Gastroesophageal sphincter (tissue), 4 donors: Measurements from ENCODE around the gene PARD3B. TPM values are rescaled to one million over a fixed set of nuclear protein-coding genes. Genes with fewer than 3 reads are reported as not detected.

Experiments used
- ATAC-seq: fragments of 150-250 bp; one replicate; pipeline ENCODE4 v1.9.1; 2016; ENCODE audit warnings: mild to moderate bottlenecking, moderate library complexity
- H3K27ac ChIP-seq, 4 donors: fragments of 200-600 bp; sonication (generic) in 3 of 4; 1 replicate in 3 of 4; 2 replicates in 1 of 4; pipeline ENCODE4 v1.5.1; 2016 to 2019
- H3K27me3 ChIP-seq: fragments of 200-600 bp; sonication (generic); one replicate; pipeline ENCODE4 v1.5.1; 2019
- H3K36me3 ChIP-seq, 2 donors: fragments of 200-600 bp; sonication (generic); one replicate each; pipeline ENCODE4 v1.5.1; 2019; ENCODE audit warnings: control low read depth in 1 of 2
- H3K4me1 ChIP-seq, 3 donors: fragments of 200-600 bp; sonication (generic); 1 replicate in 2 of 3; 2 replicates in 1 of 3; pipeline ENCODE4 v1.5.1; 2016 to 2019; ENCODE audit warnings: control low read depth in 2 of 3
- H3K4me3 ChIP-seq, 2 donors: fragments of 200-600 bp; sonication (generic); one replicate each; pipeline ENCODE4 v1.5.1; 2019; ENCODE audit warnings: mild to moderate bottlenecking in 1 of 2, moderate library complexity in 1 of 2
- H3K9me3 ChIP-seq, 3 donors: fragments of 200-600 bp; sonication (generic); one replicate each; pipeline ENCODE4 v1.5.1; 2017 to 2019; ENCODE audit warnings: control low read depth in 2 of 3
- EP300 ChIP-seq: sonication (generic); formaldehyde crosslinking; IDR thresholded peaks from one replicate; pipeline ENCODE4 v1.6.1; 2017; ENCODE audit warnings: antibody characterized with exemption, mild to moderate bottlenecking
- POLR2A ChIP-seq, 2 donors: fragments of 450-650 bp; IDR thresholded peaks; one replicate each; pipeline ENCODE4 v1.6.1; 2017; ENCODE audit warnings: antibody characterized with exemption in 2 of 2, mild to moderate bottlenecking in 2 of 2, moderate library complexity in 1 of 2
- POLR2AphosphoS5 ChIP-seq: sonication (generic); formaldehyde crosslinking; IDR thresholded peaks from one replicate; pipeline ENCODE4 v1.6.1; 2017; ENCODE audit warnings: antibody characterized with exemption
- WGBS, 2 donors: methylation state at CpG; one replicate each; pipeline ENCODE4 v1.1.5; 2018; ENCODE audit warnings: low coverage in 1 of 2; 5-methylcytosine and 5-hydroxymethylcytosine counted together
- total RNA-seq, 4 donors: library from RNA; depleted of rRNA; stranded (reverse); fragments of >200 nt; gene quantifications; one replicate each; pipeline ENCODE4 v1.1.0, GENCODE V29; 2016
- TF ChIP-seq, protein P1 (sequence below), 4 experiments: fragments of 200-600 bp in 2 of 4; fragments of 450-650 bp in 2 of 4; sonication (generic) in 1 of 4; IDR thresholded peaks; one replicate each; pipeline ENCODE4 v1.5.1; 2017 to 2019; ENCODE audit warnings: antibody characterized with exemption in 4 of 4, mild to moderate bottlenecking in 2 of 4, moderate library complexity in 2 of 4

The PARD3B gene
- total RNA-seq, 4 donors from 2014 or later, result 29.6 to 42.2 (median 41.0) TPM

DNA sequence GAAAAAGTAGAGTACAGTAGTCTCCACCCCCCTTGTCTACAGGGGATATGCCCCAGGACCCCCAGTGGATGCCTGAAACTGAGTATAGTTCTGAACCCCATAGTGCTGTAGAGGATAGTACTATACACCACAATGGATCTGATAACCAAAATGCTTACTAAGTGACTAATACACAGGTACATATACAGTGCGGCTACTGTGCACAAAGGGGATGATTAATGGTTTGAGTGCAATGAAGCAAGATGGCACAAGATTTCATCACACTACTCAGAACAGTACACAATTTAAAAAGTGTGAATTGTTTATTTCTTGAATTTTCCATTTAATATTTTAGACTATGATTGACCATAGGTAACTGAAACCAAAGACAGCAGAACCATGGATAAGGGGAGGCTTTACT lies 690.2 kb downstream of the PARD3B start:
- Histone ChIP-seq H3K4me3 (no peak overlapping the region), H3K27ac (no peak overlapping the region), H3K36me3 (peaks cover 0 to 12% of the 10 kb centered on the region in 2 donors), H3K4me1 (no peaks in the 10 kb centered on the region), H3K27me3 (no peaks in the 10 kb centered on the region), H3K9me3 (no peaks in the 10 kb centered on the region)
- 100% methylated on average over 1 of the region's 1 CpG; no CpG with 5 or more reads in 1 of the 2 donors for WGBS, 2 donors
- ATAC-seq, result peak; percentile 19
- no peak for TF ChIP-seq EP300
- no peak for TF ChIP-seq POLR2AphosphoS5
- TF ChIP-seq, protein P1, sequence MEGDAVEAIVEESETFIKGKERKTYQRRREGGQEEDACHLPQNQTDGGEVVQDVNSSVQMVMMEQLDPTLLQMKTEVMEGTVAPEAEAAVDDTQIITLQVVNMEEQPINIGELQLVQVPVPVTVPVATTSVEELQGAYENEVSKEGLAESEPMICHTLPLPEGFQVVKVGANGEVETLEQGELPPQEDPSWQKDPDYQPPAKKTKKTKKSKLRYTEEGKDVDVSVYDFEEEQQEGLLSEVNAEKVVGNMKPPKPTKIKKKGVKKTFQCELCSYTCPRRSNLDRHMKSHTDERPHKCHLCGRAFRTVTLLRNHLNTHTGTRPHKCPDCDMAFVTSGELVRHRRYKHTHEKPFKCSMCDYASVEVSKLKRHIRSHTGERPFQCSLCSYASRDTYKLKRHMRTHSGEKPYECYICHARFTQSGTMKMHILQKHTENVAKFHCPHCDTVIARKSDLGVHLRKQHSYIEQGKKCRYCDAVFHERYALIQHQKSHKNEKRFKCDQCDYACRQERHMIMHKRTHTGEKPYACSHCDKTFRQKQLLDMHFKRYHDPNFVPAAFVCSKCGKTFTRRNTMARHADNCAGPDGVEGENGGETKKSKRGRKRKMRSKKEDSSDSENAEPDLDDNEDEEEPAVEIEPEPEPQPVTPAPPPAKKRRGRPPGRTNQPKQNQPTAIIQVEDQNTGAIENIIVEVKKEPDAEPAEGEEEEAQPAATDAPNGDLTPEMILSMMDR (IDR thresholded peaks at IDR 0.05), result no peak
- no peak for TF ChIP-seq POLR2A (IDR thresholded peaks at IDR 0.05)

DNA sequence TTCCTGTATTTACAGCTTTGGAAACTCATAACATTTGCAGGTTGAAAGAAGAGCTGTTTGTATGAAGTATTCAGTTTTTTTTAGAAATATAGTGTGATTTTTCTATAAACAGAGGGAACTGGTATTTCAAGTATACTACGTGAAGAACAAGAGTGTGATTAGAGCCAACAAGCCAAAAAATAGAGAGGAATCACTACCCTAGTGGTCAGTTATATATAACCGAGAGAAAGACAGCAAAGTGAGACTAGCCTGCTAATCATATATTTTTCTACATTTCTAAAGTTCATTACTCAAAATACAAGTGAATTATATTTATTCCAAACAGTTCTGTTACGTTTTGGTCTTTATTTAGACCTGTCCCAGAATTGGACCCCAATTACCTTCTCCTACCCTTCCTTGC lies 692.2 kb downstream of the PARD3B start:
- H3K4me3 ChIP-seq, result no peak overlapping the region
- no peak overlapping the region for H3K27ac ChIP-seq
- H3K4me1 ChIP-seq, result no peaks in the 10 kb centered on the region
- no peak for TF ChIP-seq POLR2A (IDR thresholded peaks at IDR 0.05)
- no peak for TF ChIP-seq EP300
- TF ChIP-seq POLR2AphosphoS5, result no peak
- TF ChIP-seq, protein P1 (IDR thresholded peaks at IDR 0.05), result no peak
- no peaks in the 10 kb centered on the region for H3K27me3 ChIP-seq
- H3K9me3 ChIP-seq, result no peaks in the 10 kb centered on the region
- no peak for ATAC-seq
- 90 to 96% methylated on average over 3 of the region's 3 CpGs for WGBS, 2 donors
- H3K36me3 ChIP-seq, result no peaks in the 10 kb centered on the region

DNA sequence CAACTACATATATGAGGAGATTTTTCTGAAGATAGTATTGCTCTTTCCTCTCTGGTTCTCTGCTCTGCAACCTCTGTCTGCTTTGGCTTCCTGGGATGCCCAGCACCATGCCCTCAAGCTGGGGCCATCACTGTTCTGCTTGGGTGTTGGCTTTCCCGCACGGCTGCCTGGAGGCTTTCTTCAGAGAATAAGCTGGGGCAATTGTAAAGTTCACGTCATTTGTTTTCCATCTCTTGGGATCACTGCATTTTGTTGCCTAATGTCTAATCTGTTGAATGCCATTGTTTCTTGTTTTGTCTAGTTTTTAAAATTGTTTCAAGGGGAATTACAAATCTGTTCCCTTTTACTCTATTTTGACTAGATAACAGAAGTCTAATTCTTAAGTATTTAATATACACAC lies 699.7 kb downstream of the PARD3B start:
- peak; percentile 34 for ATAC-seq
- no peaks in the 10 kb centered on the region for H3K4me1 ChIP-seq
- TF ChIP-seq EP300 (no peak), POLR2A (IDR thresholded peaks at IDR 0.05) (no peak), POLR2AphosphoS5 (no peak)
- TF ChIP-seq, protein P1 (IDR thresholded peaks at IDR 0.05), result no peak
- no peak overlapping the region for H3K27ac ChIP-seq
- 69 to 80% methylated on average over 3 of the region's 3 CpGs for WGBS, 2 donors
- H3K27me3 ChIP-seq, result no peaks in the 10 kb centered on the region
- H3K36me3 ChIP-seq, result no peaks in the 10 kb centered on the region
- H3K9me3 ChIP-seq, result no peaks in the 10 kb centered on the region
- H3K4me3 ChIP-seq, result no peak overlapping the region

DNA sequence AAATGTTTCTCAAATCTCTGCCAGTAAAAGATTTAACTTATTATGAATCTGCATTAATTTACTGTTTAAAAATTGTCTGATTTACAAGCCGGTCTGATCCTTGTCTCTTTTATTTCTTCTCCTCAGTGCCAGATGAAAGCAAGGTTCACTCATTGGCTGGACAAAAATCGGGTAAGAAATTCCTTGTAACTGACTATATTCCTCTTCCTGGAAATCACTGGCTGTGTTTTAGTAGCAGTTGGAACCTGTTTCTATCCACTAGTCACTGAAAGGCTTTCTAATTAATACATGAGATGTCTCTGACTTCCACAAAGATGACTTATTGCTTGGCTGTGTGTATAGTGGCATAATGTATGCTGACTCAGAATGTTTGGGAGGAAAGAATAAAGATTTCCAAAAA lies 700.4 kb downstream of the PARD3B start:
- H3K9me3 ChIP-seq, result no peaks in the 10 kb centered on the region
- H3K27me3 ChIP-seq, result no peaks in the 10 kb centered on the region
- TF ChIP-seq POLR2AphosphoS5, result no peak
- TF ChIP-seq, protein P1 (IDR thresholded peaks at IDR 0.05), result no peak
- H3K27ac ChIP-seq, result no peak overlapping the region
- no peak overlapping the region for H3K4me3 ChIP-seq
- H3K36me3 ChIP-seq, result no peaks in the 10 kb centered on the region
- 14 to 45% methylated on average over 1 to 2 of the region's 2 CpGs for WGBS, 2 donors
- ATAC-seq, result peak; percentile 46
- H3K4me1 ChIP-seq, result no peaks in the 10 kb centered on the region

DNA sequence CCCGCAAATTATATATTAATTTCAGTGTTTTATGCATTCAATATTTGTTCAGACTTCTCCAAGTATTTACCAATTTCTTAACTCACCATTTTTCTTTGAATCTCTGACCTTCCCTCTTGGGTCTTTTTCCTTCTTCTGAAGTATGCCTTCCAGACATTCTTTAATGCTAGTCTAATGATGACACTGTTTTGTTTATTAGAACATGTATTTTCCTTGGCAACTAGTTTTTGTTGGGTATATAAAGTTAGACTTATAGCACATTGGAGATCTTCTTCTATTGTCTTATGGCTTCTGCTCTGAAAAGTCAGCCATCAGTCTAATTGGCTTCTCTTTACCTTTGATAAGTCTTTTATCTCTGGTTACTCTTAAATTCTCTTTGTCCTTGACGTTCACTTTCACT lies 713.8 kb downstream of the PARD3B start:
- no peaks in the 10 kb centered on the region for H3K36me3 ChIP-seq
- no peak for ATAC-seq
- H3K9me3 ChIP-seq, result no peaks in the 10 kb centered on the region
- no peak overlapping the region for H3K4me3 ChIP-seq
- no peaks in the 10 kb centered on the region for H3K27me3 ChIP-seq
- no peak overlapping the region for H3K27ac ChIP-seq
- H3K4me1 ChIP-seq, result no peaks in the 10 kb centered on the region
- WGBS, 2 donors, result 83 to 100% methylated on average over 2 of the region's 2 CpGs
- TF ChIP-seq POLR2A (IDR thresholded peaks at IDR 0.05) (no peak), POLR2AphosphoS5 (no peak), EP300 (no peak)
- TF ChIP-seq, protein P1 (IDR thresholded peaks at IDR 0.05), result no peak
